Superior temporal gyrus (tissue), 1 donor: ENCODE data around the gene MEIG1.
"Not testable (repeated sequence)": the region's sequence is repeated elsewhere in the genome, so short reads cannot be mapped to it uniquely, and the experiment has no call there.

ENCODE experiments used
- DNase-seq: peaks from one replicate; pipeline ENCODE4 v3.0.0-alpha.2; 2016; ENCODE audit errors: extremely low spot score

Gene MEIG1

GRCh38 chr10:14959221-14960057, at the start of gene MEIG1:
Gene MEIG1 (plus strand): TSS chr10:14959388. CDS start chr10:14966469, 7,081 bp downstream.
- DNase-seq: peak; percentile 95

GRCh38 chr10:14910953-14911352, 48.2 kb upstream of the MEIG1 start:
- DNase-seq: no peak

- no peak for DNase-seq
These were observed 47.4 kb upstream of the MEIG1 start for GRCh38 chr10:14911801-14912200.

GRCh38 chr10:14916600-14916999, 42.6 kb upstream of the MEIG1 start:
- no peak for DNase-seq

GRCh38 chr10:14917827-14918226, 41.4 kb upstream of the MEIG1 start:
- DNase-seq: no peak

- no peak for DNase-seq
These were observed 40.2 kb upstream of the MEIG1 start for GRCh38 chr10:14918964-14919363.

GRCh38 chr10:14924013-14924412, 35.2 kb upstream of the MEIG1 start:
- DNase-seq: no peak

GRCh38 chr10:14925268-14925667, 33.9 kb upstream of the MEIG1 start:
- no peak for DNase-seq

- DNase-seq: no peak
These were observed 33.1 kb upstream of the MEIG1 start for GRCh38 chr10:14926061-14926470.

- DNase-seq: no peak
These were observed 32.3 kb upstream of the MEIG1 start for GRCh38 chr10:14926722-14927416.

GRCh38 chr10:14930610-14931009, 28.6 kb upstream of the MEIG1 start:
- no peak for DNase-seq

GRCh38 chr10:14936584-14936983, 22.6 kb upstream of the MEIG1 start:
- no peak for DNase-seq

- DNase-seq: not testable (repeated sequence)
These were observed 20.2 kb upstream of the MEIG1 start for GRCh38 chr10:14938971-14939370.

- DNase-seq: not testable (repeated sequence)
These were observed 16.8 kb upstream of the MEIG1 start for GRCh38 chr10:14942147-14942949.

GRCh38 chr10:14942950-14943338, 16.2 kb upstream of the MEIG1 start:
- DNase-seq: not testable (repeated sequence)

GRCh38 chr10:14945108-14945507, 14.1 kb upstream of the MEIG1 start:
- no peak for DNase-seq

GRCh38 chr10:14947268-14947667, 11.9 kb upstream of the MEIG1 start:
- no peak for DNase-seq

GRCh38 chr10:14949291-14949690, 9.9 kb upstream of the MEIG1 start:
- DNase-seq: no peak

GRCh38 chr10:14952851-14953423, 6.3 kb upstream of the MEIG1 start:
- no peak for DNase-seq

- peak; percentile 26 for DNase-seq
These were observed 5.7 kb upstream of the MEIG1 start for GRCh38 chr10:14953424-14954000.

- DNase-seq: peak; percentile 92
These were observed 5.0 kb upstream of the MEIG1 start, which contains the start of gene DCLRE1C for GRCh38 chr10:14954001-14954770. Gene DCLRE1C (minus strand): TSS chr10:14954096. CDS start chr10:14954010, 86 bp downstream.
